ENCODE results near the gene ERC1.
"Not testable (repeated sequence)": the region's sequence is repeated elsewhere in the genome, so short reads cannot be mapped to it uniquely, and the experiment has no call there.

The ERC1 gene

DNA sequence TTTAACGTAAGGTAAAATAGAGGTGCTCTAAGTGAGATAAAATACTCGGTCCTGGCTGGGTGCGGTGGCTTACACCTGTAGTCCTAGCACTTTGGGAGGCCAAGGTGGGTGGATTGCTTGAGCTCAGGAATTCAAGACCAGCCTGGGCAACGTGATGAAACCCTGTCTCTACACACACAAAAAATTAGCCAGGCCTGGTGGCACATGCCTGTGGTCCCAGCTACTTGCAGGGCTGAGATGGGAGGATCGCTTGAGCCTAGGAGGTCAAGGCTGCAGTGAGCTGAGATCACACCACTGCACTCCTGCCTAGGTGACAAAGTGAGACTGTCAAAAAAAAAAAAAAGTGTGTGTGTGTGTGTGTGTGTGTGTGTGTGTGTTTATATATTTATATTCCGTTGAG, 364.8 kb downstream of the ERC1 start:
- DNase-seq (ENCODE audit: low read depth): not testable (repeated sequence)

DNA sequence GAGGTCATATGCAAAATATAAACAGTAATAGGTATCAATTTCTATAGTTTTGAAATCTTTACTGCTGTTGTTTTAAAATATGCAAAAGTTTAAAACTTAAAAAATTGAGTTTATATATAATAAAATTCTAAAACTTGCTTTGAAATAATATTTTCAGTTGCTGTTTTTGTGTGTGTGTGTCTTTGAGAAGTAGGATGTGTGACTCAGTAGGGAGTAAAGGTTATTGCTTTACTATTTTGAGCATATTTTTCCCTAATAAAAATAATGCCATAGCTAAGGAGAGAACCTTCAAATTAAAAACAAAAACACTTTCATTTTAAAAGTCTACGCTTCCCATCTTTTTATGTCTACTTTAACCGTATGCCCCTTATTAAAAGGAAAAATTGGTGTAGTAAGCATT, 365.3 kb downstream of the ERC1 start:
- no peak for DNase-seq (ENCODE audit: low read depth)

GRCh38 chr12:1357171-1357570, 366.1 kb downstream of the ERC1 start:
- DNase-seq (ENCODE audit: low read depth): no peak

DNA sequence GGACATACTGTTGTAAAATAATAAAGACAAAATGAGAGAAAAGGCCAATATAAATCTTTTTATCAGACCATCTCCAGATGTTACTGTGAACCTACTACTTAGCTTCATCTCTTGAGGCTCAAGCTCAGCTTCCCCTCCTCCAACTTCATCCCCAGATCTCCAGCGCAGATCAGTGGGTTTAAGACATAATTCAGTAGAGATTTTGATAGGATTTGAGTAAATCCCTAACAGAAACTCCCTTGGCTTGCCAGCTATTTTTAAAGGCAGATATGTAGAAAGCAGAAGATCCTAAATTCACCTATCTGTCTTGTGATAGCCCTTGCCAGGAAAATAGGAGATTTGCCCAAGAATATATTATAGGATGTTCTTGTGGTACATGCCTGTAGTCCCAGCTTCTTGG, 366.7 kb downstream of the ERC1 start:
- DNase-seq (ENCODE audit: low read depth): no peak

DNA sequence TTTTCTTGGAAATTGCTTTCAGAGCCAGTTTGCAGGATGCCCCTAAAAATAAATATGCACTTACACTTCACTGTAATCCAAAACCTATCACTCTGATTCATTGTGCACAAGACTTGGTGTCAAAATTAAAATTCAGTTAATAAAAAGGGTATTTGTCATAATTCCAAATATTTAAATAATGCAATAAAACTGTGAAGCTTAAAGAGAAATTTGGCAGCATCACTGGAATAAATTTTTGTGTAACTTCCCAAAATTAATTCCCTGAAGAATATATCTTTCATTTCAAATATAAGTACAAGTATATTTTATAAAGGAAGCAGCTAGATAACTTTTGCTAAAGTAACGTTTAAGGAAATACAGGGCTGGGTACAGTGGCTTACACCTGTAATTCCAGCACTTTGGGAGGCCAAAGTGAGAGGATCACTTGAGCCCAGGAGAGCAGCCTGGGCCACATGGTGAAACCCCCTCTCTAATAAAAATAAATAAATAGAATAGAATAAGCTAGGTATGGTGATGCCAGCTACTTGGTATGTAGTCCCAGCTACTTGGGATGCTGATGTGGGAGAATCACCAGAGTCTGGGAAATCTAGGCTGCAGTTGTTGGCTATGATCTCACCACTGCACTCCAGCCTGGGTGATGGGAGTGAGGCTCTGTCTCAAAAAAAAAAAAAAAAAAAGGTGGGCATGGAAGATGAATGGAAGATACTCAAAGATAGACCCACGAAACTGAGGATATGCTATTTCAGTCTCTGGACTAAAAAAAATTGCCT, 369.6 kb downstream of the ERC1 start:
- no peak for DNase-seq (ENCODE audit: low read depth)

DNA sequence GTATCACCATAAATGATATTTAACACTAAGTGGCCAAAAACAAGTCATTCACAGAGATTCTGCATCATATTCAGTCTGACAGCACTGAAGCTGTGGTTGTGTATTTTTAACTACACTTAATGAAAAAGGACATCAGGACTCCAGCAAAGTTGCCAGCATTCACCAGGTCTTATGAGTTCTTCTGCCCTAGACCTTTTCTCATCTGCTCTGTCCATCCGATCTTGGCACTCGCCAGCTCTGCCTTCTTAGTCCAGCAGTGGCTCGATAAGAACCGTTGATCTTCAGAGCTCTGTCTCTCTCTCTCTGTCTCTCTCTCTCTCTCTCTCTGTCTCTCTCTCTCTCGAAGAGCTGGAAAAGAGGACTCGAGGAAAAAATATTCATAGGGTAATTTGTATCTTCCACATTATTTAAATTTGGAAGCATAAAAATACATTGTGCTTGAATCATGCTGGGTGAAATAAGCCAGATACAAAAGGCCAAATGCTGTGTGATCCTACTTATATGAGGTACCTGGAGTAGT, 371.2 kb downstream of the ERC1 start:
- no peak for DNase-seq (ENCODE audit: low read depth)

GRCh38 chr12:1365703-1366102, 374.7 kb downstream of the ERC1 start:
- DNase-seq (ENCODE audit: low read depth): no peak

- no peak for DNase-seq (ENCODE audit: low read depth)
Measured at GRCh38 chr12:1367331-1368291, 376.6 kb downstream of the ERC1 start.

GRCh38 chr12:1369460-1369859, 378.4 kb downstream of the ERC1 start:
- DNase-seq (ENCODE audit: low read depth): no peak

DNA sequence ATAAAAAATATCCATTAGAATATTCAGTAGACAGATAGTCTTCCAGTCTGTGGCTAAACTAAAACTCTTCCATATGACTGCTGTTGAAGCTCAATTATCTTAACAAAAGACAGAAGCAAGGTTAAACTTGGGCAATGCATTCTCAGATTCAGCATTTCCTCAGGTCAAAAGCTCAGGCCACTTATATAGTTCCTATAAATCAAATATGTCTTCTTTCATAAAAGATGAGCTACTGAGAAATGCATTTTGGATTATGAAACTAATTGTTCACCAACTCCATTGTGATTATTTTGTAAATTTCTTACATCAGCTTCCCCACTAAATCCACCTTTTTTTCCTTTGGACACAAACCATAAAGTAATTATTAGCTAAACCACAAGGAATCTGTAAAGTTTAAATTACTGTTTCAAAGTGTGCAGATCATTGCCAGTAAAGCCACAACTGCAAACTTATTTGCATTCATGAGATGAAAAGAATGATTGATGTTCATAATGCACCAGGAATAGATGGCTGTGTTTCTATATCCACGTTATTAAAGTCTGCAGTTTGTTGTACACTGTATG, 379.0 kb downstream of the ERC1 start:
- DNase-seq (ENCODE audit: low read depth): no peak

DNA sequence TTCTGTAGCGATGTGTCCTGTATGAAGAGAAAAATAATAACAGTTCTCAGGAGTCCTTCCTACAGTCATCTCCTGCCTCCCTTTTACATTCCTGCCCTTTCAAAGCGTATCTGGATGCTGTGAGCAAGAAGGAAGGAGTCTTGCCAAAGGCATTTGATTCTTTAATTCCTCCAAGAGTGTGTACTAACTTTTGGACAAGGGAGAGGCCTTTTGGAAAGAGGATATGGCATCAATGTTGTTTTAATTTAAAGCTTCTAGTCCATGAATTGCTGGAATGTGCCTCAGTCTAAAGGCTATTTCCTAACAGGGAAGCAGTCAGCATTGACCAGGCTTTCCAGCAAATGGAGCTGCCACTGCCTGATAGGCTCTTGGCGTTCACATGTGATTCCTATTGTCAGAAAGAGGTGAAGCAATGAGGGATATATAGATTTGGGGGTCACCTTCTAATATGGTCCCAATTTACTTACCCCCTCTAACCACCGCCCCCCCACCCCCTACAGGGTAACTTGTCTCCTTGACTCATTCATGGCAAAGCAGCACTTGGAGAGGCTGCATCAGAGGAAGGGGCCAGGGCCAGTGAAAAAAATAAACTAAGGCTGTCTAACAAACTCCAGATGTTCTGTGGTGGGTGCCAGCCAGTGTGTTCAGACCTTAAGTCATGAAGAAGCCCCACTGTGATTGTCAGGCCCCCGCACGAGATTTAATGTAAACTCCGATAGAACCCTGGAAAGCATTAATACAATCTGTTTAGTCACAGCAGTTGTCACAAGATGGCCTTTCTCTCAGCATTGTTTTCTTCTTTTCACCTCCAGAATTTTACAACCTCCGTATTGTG, 383.1 kb downstream of the ERC1 start:
- no peak for DNase-seq (ENCODE audit: low read depth)

DNA sequence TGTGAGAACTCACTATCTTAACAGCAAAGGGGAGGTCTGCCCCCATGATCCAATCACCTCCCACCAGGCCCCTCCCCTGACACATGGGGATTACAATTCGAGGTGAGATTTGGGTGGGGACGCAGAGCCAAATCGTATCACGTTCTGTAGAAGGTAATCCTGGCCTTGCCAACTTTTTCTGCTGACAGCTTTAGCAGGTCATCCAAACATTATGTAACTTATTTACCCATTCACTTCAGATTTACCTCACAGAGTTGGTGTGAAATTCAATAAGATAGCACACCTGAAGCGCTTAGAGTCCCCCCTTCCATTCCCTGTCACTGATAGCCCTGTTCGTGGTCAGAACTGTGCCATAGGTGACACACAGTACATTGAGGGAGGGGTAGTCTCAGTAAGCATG, 384.3 kb downstream of the ERC1 start:
- DNase-seq (ENCODE audit: low read depth): no peak

GRCh38 chr12:1377117-1377516, 386.1 kb downstream of the ERC1 start:
- DNase-seq (ENCODE audit: low read depth): no peak

DNA sequence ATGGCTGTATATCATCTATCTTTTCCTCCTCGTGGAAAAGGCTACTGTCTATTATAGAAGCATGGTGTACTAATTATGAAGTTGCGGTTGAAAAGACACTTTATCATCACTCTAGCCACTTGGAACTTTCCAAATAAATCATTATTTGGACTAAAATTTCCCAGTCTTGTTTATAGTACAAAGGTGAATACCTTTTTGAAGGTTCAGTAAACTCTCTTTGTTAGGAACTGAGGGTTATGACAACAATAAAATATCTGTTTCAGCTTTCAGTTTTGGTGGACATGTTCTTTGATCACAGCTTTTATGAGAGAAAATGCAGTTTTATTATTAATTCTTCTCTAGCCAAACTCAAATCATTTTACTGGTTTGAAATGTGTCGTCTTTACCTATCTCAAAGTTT, 386.7 kb downstream of the ERC1 start:
- DNase-seq (ENCODE audit: low read depth): no peak

DNA sequence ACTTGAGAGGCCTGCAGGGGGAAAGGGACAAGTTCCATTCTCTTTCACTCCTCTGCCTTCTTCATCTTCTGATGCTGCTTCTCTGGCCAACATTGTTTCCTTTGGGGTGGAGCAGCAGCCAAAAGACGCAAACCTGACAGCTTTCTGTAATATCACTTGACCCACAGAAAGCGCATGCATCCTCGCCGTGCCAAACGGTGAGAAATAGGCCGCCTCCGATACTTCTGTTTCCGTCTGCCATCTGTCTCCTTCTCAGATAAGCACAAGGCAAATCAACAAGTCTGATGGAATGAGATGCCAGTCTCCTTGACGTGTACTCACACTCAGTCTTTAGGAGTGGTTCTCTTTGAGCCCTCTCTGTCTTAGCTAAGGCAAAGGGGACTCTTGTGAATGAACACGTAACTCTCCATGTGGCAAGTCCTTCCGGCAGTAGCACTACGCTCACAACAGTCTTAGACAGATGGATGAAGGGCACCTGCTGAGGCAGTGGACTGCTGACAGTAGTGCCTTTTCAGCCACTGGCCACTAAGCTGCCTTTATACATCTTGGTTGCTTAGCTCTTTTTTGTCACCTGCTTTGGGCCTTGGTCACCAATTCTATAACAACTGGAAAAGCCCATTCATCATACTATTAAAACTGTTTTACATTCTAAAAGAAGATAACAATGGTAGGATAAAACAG, 389.3 kb downstream of the ERC1 start:
- DNase-seq (ENCODE audit: low read depth): no peak

DNA sequence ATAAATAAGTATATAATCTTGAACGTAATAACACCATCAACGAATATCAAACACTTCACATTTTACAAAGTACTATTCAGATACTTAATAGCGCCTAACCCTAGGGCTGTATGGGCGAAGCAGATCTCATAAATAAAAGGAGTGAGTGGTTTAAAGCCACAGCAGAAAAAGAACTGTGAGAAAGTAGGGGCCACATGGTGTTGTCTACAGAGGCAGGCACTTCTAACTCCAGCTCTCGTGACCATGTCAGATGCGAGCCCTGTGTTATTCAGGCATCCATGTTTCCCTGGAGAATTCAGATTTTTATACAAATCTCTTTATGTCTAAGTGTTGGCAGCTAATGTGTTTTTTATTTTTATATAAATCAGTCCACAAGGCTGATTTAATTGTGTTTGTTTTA, 391.1 kb downstream of the ERC1 start:
- no peak for DNase-seq (ENCODE audit: low read depth)

GRCh38 chr12:1382826-1383225, 391.8 kb downstream of the ERC1 start:
- no peak for DNase-seq (ENCODE audit: low read depth)

GRCh38 chr12:1383758-1384157, 392.7 kb downstream of the ERC1 start:
- no peak for DNase-seq (ENCODE audit: low read depth)

- no peak for DNase-seq (ENCODE audit: low read depth)
Measured at GRCh38 chr12:1384910-1385309, 393.9 kb downstream of the ERC1 start.

DNA sequence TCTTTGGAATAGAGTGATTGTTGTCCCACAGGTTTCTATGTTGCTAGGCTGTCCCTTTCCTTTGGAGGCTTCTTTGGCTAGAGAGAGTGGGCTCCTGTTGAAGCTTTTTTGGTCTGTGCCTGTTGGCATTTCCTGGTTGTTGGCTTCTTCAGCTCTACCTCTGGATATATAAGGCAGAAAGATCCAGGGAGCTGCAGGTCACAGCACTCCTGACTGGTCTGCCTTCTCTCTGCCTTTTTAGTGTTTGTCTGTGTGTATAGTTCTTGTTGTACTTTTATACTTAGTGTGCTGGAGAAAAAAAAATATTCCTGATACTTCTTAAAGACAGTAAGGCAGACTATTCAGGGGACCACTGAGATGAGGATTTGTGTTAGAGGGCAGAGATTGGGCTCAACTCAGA, 400.7 kb downstream of the ERC1 start:
- no peak for DNase-seq (ENCODE audit: low read depth)

- DNase-seq (ENCODE audit: low read depth): no peak
Measured at GRCh38 chr12:1395421-1395955, 404.5 kb downstream of the ERC1 start.

All from activated T-cell treated with anti-CD3 and anti-CD28 coated beads for 48 hours (primary cell).